ENCODE measurements around the gene KCP.

Gene KCP

DNA sequence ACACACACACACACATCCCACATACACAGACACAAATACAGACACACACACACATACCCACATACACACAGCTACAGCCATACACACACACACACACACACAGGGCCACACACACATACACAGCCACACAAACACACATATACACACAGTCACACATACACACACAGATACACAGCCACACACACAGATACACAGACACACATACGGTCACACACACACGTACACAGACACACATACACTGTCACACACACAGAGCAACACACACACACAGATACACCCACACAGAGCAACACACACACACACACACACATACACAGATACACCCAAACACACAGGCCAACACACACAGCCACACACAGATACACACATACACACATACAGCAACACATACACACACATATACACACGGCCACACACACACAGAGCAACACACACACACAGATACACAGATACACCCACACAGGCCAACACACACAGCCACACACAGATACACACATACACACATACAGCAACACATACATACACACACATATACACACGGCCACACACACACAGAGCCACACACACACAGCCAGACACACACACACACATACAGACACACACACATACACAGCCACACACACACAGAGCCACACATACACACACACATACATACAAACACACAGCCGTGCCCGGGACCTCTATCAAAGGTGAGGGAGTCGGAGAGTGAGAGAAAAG lies 22.3 kb downstream of the KCP start:
- TF ChIP-seq, protein P1, sequence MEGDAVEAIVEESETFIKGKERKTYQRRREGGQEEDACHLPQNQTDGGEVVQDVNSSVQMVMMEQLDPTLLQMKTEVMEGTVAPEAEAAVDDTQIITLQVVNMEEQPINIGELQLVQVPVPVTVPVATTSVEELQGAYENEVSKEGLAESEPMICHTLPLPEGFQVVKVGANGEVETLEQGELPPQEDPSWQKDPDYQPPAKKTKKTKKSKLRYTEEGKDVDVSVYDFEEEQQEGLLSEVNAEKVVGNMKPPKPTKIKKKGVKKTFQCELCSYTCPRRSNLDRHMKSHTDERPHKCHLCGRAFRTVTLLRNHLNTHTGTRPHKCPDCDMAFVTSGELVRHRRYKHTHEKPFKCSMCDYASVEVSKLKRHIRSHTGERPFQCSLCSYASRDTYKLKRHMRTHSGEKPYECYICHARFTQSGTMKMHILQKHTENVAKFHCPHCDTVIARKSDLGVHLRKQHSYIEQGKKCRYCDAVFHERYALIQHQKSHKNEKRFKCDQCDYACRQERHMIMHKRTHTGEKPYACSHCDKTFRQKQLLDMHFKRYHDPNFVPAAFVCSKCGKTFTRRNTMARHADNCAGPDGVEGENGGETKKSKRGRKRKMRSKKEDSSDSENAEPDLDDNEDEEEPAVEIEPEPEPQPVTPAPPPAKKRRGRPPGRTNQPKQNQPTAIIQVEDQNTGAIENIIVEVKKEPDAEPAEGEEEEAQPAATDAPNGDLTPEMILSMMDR (IDR thresholded peaks at IDR 0.05; ENCODE audit: low read depth, low read length, missing control alignments) = no peak

DNA sequence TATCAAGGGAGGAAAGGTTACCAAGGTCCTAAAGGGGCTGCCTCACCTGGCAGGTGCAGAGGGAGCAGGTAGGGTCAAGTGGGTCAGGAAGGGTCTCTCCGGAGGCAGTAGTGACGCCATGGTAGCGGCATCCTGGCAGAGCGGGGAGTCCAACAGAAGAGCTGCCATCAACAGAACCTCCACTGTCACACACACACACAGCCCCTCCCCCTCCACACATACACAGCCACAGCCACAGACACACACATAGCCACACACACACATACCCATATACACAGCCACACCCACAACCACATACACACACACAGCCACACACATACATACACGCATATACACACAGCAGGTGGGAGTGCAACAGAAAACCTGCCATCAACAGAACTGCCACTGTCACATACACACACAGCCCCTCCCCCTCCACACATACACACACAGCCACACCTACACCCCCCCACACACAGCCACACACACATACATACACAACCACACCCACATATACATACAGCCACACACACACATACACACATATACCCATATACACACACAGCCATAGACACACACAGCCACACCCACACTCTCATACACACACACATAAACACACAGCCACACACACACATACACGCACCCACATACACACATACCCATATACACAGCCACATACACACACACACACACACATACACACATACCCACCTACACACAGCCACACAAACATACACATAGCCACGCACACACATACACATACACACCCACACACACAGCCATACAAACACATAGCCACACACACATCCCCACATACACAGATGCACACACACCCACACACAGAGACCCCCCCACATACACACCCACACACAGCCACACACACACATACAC lies 23.1 kb downstream of the KCP start:
- in situ Hi-C loops (cut with HindIII; ENCODE audit: low pct_ligation_motif_present, low sequenced_read_pairs) = no loop called here
- TF ChIP-seq, protein P1 (IDR thresholded peaks at IDR 0.05; ENCODE audit: low read depth, low read length, missing control alignments) = no peak
- H3K27ac ChIP-seq = no peak overlapping the region
- DNase-seq = no peak
- H3K36me3 ChIP-seq (replicated peaks) = no peaks in the 10 kb centered on the region
- H3K4me3 ChIP-seq (ENCODE audit: low read depth, low read length) = no peak overlapping the region
- H3K27me3 ChIP-seq (replicated peaks) = peaks cover 6% of the 10 kb centered on the region

More for the DNA sequence above, 22.3 kb downstream of the KCP start:
- Histone ChIP-seq H3K27me3 (replicated peaks) (peaks cover 6% of the 10 kb centered on the region), H3K36me3 (replicated peaks) (no peaks in the 10 kb centered on the region), H3K27ac (no peak overlapping the region), H3K4me3 (ENCODE audit: low read depth, low read length) (no peak overlapping the region)
- in situ Hi-C loops (cut with HindIII; ENCODE audit: low pct_ligation_motif_present, low sequenced_read_pairs) = no loop called here
- no peak for DNase-seq

DNA sequence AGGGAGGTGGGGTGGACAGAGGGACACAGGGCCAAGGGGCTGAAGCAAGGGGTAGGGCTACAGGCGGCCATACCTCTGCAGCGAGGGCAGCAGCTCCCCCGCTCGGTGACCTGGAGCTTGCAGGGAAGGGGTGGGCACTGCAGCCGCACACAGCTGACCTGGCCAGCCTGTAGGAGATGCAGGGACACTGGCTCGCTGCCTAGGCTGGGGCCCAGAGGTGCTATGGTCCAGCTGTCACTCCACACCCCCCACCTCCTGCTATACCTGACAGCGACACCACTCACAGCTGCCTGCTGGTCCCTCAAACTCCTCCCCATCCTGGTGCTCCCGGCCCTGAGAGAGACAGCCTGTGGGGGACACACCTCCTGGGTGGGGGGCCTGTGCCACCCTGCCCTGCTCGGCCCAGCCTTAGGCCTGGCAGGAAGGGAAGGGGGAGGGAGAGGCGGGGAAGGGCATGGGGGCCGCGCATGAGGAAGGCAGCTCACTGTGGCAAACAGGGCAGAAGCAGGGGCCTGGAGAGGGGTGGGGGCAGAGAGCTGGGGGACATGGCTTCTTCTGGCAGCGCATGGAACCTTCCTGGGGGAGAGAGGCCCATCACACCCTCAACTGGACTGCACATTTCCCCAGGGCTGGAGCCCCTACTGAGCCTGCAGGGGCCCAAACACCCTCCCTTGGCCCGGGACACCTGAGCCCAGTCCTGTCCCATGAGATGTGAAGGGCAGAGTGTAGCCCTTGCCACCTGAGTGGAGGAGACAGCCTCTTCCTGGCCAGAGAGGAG lies 23.9 kb downstream of the KCP start:
- Histone ChIP-seq H3K4me3 (ENCODE audit: low read depth, low read length) (no peak overlapping the region), H3K27ac (no peak overlapping the region), H3K36me3 (replicated peaks) (no peaks in the 10 kb centered on the region), H3K27me3 (replicated peaks) (peaks cover 6% of the 10 kb centered on the region)
- DNase-seq = no peak
- TF ChIP-seq, protein P1 (IDR thresholded peaks at IDR 0.05; ENCODE audit: low read depth, low read length, missing control alignments) = no peak
- in situ Hi-C loops (cut with HindIII; ENCODE audit: low pct_ligation_motif_present, low sequenced_read_pairs) = no loop called here

DNA sequence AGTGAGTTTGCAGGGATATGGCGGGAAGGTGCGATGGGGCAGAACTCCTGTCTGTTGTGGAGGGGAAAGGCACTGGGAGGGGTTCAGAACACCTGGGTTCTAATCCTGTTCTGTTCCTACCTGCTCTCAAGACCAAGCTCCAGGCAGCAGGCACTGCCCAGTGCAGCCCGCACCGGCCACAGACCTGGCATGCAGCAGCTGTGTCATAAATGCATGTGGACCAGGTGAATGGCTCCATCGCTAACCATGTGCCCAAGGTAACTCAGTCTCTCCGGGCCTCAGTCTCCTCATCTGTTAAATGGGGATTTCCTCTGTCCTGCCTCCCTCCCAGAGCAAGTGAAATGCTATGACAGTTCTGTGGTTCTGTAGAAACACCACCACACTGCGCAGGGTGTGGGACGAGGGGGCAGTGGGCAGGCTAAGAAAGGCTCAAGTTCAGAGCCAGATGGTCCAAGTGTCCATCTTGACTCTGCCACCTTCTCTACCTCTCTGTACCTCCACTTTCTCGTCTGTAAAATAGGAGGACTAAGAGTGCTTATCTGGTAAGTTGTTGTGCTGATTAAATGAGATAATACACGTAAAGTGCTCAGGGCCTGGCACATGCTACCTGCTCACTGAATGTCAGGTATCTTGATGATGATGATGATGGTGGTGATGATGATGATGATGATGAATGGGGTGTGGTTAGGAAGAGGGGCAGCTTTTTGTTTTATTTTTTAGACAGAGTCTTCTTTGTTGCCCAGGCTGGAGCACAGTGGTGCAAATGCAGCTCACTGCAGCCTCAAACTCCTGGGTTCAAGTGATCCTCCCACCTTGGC lies 24.9 kb downstream of the KCP start:
- H3K27me3 ChIP-seq (replicated peaks) = peaks cover 3% of the 10 kb centered on the region
- H3K4me3 ChIP-seq (ENCODE audit: low read depth, low read length) = no peak overlapping the region
- no peaks in the 10 kb centered on the region for H3K36me3 ChIP-seq (replicated peaks)
- no peak overlapping the region for H3K27ac ChIP-seq
- no peak for DNase-seq
- in situ Hi-C loops (cut with HindIII; ENCODE audit: low pct_ligation_motif_present, low sequenced_read_pairs) = no loop called here
- TF ChIP-seq, protein P1 (IDR thresholded peaks at IDR 0.05; ENCODE audit: low read depth, low read length, missing control alignments) = no peak
